Measurements from ENCODE around the gene LDB2.

DNA sequence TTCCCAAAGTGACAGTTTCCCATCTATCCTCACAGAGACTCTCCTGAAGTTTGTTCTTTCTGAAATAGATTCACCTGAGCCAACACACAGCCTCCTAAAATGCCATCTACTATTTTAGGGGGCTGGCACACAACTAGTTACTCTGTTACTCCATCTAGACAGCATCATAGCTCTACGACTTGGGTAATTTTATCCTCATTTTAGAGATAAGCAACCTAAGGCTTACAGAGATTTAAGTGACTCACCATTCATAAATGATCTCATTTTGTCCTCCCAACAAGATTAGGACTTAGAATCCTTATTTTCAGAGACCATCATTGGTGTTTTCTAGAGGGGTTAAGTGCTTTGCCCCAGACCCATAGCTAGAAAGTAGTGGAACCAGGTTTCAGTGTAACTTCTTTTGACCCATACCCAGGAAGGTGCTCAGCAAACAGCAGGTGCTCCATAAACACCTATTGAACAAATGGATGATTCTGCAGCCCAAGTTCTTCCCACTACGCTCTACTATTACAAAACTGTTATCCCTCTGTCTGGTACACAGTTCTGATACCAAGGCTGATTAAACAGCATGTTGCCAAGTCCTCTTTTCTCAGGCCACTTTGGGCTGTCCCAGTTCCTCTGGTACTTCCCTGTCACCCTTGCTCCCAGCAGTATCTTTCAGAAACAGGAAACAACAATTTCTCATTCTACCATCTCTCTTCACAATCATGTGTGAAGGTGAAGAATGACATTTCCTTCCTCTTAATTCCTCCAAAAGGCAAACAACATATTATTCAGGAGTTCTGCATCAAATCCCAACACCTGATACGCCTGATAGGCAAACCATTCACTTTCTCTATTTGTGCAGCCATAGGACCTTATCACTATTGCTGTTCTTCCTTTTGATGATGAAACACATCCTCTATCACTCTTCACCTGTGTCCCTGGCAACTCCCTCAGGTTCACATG, 367.5 kb downstream of the LDB2 start:
- TF ChIP-seq, protein P1, sequence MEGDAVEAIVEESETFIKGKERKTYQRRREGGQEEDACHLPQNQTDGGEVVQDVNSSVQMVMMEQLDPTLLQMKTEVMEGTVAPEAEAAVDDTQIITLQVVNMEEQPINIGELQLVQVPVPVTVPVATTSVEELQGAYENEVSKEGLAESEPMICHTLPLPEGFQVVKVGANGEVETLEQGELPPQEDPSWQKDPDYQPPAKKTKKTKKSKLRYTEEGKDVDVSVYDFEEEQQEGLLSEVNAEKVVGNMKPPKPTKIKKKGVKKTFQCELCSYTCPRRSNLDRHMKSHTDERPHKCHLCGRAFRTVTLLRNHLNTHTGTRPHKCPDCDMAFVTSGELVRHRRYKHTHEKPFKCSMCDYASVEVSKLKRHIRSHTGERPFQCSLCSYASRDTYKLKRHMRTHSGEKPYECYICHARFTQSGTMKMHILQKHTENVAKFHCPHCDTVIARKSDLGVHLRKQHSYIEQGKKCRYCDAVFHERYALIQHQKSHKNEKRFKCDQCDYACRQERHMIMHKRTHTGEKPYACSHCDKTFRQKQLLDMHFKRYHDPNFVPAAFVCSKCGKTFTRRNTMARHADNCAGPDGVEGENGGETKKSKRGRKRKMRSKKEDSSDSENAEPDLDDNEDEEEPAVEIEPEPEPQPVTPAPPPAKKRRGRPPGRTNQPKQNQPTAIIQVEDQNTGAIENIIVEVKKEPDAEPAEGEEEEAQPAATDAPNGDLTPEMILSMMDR (conservative IDR thresholded peaks at IDR 0.05 in 1 of 2, IDR thresholded peaks at IDR 0.05 in 1 of 2; ENCODE audit: extremely low read depth in 1 of 2, insufficient read depth in 1 of 2, low read depth in 1 of 2, low read length in 2 of 2) = no peak
- TF ChIP-seq EZH2 (IDR thresholded peaks at IDR 0.05; ENCODE audit: borderline replicate concordance, low read length) = no peak
